Measurements from ENCODE around the gene EYA2. TPM values are rescaled to one million over a fixed set of nuclear protein-coding genes. Genes with fewer than 3 reads are reported as not detected.
A peak's percentile ranks its signal among the peaks of the same experiment; 100 is the strongest.
"Not testable (repeated sequence)": the region's sequence is repeated elsewhere in the genome, so short reads cannot be mapped to it uniquely, and the experiment has no call there.

EYA2 gene
- polyA plus RNA-seq, 3 donors: 0.49 to 0.83 (median 0.75) TPM

DNA sequence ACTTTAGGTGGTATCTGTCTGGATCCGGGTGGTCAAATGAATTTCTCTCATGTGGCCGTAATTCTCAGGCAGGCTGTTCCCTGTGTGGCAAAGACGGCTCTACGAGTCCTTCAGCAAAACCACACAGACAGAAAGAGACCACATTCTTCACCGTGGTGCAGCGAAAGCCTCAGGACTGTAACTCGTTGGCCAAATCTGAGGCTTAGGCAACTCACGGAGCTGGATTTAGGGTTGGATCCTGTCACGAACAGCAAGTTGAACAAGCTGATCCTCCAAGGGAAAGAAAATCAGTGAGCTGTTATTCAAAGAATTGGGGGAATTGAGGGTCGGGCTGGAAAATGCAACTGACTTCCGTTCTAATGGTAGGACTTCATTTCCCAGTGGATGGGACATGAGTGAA lies 294.4 kb downstream of the EYA2 start:
- DNase-seq (ENCODE audit: low read depth in 3 of 3, low spot score in 2 of 3): no peak

DNA sequence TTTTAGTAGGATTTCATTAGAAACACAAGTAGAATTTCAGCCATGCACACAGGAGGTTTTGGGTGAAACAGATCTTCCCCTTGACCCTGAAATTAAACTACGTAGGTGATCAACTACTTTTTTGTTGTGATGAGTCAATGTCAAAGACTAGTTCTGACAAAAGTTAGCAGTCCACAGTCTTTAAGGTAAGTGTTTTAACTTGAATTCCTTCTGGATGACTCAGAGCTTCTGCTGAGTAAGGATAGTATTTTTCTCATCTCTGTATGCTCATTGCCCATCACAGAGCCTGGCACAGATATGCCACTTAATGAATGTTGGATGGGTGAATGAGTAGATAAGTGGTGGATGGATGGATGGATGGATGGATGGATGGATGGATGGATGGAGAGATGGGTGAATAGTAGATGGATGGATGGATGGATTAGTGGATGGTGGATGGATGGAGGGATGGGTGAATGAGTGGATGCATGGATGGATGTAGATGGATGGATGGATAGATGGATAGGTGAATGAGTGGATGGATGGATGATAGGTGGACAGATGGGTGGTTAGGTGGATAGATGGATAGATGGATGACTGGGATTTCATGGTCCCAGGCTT lies 296.5 kb downstream of the EYA2 start:
- no peak for DNase-seq (ENCODE audit: low read depth in 3 of 3, low spot score in 2 of 3)

DNA sequence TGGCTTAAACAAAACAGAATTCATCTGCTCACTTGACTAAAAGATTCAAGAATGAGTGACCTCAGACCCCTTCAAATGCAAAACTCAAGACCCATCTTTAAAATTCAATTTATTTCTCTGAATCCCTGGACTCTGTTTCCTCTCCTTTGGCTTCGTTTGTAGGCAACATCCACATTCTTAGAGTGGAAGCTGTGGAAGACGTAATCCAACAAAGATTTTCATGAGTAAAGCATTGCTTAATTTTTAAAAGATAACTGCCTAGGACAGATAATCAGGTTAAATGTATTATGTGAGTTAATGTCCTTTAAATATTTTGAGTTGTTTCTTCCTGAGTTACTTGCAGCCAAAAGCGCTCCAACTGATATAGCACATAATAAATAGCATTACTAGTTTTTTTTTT lies 297.3 kb downstream of the EYA2 start:
- DNase-seq (ENCODE audit: low read depth in 3 of 3, low spot score in 2 of 3): no peak

DNA sequence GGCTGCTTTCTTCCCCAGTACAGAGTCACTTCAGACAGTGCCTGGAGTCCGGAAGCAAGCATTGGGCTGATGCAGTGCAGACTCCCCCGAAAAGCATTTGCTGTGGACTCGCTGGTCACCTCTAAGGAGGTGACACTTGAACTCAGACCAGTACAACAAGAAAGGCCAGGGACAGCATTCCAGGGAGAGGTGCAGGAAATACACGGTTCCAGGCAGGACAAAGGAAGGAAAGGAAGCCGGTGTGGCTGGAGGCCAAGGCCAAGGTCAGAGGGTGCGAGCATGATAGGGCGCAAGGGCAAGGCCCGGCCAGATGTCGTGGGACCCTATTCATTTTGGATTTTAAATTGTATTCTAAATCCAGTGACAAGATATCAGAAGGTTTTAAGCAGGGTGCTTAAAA lies 300.9 kb downstream of the EYA2 start:
- DNase-seq (ENCODE audit: low read depth in 3 of 3, low spot score in 2 of 3): no peak

DNA sequence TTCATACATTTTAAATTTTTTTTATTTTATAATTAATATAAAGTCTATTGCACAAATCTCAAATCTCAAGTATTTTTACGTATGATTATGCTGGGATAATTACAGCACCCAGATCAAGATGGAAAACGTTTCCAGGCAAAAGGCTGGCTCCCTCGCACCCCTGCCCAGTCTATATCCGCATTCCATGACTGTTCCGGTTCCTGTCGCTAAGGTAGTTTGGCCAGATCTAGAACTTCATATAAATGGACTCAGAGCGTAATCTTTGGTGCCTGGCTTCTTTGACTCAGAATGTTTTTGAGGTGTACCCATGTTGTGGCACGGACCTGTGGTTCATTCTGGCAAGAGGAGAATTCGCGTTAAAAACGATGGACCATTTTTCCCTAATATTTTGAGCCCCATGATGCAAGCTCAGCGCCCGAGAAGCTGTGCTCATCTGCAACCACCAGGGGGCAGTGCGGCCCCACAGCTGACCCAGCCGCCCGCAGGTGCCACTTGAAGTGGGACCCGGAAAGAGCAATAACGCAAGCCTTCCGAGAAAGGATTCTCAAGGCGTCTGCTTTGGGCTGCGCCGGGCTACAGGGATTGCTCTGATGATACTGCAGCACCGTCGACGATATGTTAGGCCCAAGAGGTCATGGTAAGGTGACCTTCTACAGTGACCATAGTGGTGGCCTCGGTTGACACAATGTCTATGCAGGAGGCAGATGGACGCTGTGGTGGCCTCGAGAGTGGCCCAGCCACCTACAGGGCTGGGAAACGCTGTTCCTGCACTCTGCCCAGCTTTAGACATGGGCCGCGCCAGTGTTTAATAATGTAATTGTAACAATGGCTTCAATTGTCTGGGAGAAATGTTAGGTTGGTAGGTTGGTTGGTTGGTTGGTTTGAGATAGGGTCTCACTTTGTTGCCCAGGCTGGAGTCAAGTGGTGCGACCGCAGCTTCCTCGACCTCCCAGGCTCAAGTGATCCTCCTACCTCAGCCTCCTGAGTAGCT lies 301.7 kb downstream of the EYA2 start:
- peak in 2 of 3 donors; percentile 31 to 33 for DNase-seq (ENCODE audit: low read depth in 3 of 3, low spot score in 2 of 3)

DNA sequence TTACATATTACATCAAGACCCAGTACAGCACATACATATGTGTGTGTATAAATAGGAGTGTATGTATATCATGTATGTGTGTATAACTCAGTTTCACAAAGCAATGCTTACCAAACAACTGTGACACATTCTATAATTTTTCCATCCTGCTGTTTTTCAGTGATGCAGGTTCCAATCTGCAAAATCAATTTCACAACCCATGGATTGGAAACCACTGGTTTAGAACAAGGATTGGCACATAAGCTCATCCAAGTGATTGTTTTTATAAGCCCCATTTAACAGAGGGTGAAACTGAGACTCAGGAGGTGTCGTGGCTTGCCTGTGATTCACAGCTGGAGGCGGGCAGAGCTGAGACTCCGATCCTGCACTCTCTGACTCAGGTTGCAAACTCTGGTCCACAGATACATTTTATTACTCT lies 303.6 kb downstream of the EYA2 start:
- DNase-seq (ENCODE audit: low read depth in 3 of 3, low spot score in 2 of 3): no peak

DNA sequence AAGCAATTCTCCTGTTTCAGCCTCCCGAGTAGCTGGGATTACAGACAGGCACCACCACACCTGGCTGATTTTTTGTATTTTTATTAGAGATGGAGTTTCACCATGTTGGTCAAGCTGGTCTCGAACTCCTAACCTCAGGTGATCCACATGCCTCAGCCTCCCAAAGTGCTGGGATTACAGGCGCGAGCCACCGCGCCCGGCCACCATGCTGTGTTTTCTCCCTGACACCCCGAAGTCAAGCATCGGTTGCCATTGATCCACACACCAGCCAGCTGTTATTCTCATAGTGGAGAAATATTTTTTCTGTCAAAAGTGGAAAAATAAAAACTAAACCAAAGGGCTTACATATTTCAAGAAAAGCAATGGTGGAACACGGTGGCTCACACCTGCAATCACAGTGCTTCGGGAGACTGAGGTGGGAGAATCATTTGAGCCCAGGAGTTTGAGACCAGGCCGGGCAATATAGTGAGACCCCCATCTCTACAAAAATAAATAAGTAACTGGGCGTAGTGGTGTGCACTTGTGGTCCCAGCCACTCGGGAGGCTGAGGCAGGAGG lies 304.4 kb downstream of the EYA2 start:
- DNase-seq (ENCODE audit: low read depth in 3 of 3, low spot score in 2 of 3): no peak

DNA sequence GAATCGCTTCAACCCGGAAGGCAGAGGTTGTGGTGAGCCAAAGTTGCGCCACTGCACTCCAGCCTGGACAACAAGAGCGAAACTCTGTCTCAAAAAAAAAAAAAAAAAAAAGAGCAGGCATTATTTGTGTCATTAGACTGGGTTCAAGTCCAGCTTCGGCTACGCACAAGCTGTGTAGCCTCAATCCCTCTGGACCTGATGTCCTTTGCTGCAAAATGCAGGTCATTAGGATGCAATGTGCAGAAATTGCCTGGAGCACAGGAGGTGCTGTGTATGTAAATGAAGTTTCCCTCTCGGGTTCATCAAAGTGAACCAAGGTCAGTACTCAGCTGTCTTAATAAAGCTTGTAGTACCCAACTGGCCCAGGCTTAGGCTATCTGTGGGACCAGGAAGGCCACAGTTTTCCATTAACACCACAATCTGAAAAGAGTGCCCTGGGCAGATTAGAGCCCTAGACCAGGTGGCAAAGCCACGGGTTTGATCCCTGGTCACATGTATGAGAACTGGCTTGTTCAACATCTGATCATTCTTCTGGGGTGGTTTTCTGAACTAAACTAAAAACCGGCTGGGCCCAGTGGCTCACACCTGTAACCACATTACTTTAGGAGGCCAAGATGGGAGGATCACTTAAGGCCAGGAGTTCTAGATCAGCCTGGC lies 306.6 kb downstream of the EYA2 start:
- no peak for DNase-seq (ENCODE audit: low read depth in 3 of 3, low spot score in 2 of 3)

DNA sequence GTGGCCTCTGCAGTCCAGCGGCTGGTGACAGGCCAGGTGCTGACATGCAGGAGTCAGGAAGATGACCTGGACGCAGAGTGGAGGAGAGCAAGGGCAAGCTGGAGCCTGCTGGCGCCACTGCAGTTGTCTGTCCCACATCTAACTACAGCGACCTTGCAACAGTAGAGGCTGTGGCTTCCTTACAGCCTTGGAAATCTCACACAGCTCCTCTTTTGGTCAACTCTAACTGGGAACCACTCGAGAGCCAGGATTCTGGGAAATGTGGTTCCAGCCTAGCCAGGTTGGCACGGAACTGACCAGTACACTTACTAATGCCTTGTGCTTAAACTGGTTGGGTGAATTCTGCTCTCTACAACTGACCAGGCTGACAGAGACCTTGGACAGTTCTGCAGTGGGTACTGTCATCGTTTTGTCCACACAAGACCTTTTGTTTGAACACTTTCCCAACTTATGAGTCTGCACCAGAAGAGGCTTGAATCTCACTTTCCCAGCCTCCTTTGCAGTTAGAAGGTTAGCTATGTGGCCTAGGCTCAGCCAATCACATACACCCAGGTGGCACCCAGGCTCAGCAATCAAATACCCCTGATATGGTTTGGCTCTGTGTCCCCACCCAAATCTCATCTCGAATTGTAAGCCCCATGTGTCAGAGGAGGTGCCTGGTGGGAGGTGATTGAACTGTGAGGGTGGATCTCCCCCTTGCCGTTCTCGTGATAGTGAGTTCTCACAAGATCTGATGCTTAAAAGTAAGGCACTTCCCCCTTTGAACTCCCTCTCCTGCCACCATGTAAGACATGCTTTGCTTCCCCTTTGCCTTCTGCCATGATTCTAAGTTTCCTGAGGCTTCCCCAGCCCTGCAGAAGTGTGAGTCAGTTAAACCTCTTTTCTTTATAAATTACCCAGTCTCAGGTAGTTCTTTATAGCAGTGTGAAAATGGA lies 308.4 kb downstream of the EYA2 start:
- DNase-seq (ENCODE audit: low read depth in 3 of 3, low spot score in 2 of 3): no peak

DNA sequence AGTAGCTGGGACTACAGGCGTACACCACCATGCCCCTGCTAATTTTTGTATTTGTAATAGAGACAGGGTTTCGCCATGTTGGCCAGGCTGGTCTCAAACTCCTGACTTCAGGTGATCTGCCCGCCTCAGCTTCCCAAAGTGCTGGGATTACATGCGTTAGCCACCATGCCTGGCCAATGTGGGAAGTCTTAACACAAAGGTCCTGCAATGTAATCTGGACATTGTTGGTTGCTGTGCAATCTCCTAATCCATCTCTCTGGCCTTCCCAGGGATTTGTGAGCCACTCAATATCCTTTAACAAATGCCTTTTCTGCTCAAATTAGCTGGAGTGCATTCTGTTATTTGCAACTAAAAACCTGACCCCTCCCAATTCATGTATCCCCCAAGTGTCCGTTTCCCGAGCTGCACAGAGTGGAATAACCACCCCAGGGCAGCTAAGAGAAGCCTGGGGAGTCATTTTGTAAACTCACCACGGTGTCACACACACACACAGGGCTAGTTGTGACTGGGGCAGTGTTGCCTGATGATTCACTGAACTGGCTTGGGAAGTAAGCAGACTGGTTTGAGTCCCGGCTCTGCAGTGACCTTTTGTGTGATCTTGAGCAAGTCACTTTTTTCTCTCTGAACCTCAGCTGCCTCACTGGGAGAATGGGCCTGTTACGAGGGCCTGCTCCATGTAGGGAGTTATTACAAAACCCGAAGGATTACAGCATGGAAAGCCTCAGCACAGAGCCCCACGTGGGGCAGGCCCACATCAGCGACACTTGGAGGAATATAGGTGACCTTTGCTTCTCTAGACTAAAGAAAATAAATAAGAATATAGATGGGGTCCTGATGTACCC lies 309.6 kb downstream of the EYA2 start:
- DNase-seq (ENCODE audit: low read depth in 3 of 3, low spot score in 2 of 3): no peak

DNA sequence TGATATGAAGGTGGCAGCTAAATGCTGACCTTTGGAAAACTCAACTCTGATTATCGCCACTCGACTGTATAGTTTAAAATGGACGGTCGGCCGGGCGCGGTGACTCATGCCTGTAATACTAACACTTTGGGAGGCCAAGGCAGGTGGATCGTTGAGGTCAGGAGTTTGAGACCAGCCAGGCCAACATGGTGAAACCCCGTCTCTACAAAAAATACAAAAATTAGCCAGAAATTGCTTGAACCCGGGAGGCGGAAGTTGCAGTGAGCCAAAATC lies 310.1 kb downstream of the EYA2 start:
- not testable (repeated sequence) for DNase-seq (ENCODE audit: low read depth in 3 of 3, low spot score in 2 of 3)

DNA sequence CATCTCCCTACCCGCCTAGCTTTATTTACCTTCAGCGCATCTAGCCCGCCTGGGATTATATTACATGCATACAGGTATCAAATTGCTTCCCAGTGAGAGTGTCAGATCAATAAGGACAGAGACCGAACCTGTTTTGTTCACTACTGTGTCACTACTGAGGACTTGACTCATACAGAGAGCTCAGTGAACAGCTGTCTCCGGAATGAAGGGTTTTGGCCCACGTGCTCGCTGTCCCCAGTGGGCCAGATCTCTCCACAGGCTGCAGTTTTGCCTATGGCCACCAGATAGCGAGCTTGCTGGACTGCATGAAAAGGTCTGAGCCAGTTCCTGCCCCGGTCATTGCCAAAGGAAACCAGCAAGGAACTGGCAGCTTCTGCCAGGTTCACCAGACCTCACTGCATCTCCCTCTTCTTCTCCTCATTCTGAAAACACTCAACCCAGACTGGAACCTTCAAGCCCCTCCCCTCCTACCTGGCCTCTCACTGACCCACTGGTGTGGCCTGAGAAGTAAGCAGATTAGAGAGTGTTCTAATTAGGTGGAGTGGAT lies 311.0 kb downstream of the EYA2 start:
- no peak for DNase-seq (ENCODE audit: low read depth in 3 of 3, low spot score in 2 of 3)

DNA sequence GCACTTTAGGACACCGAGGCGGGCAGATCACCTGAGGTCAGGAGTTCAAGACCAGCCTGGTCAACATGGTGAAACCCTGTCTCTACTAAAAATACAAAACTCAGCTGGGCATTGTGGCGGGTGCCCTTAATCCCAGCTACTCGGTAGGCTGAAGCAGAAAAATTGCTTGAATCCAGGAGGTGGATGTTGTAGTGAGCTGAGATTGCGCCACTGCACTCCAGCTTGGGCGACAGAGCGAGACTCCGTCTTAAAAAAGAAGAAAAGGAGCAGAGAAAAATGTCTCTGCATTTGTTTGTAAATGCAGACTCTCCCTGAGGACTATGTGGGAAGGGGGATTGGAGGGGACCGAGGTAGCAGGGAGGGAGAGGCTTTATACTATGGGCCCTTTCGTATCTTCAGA lies 311.9 kb downstream of the EYA2 start:
- DNase-seq (ENCODE audit: low read depth in 3 of 3, low spot score in 2 of 3): not testable (repeated sequence)

DNA sequence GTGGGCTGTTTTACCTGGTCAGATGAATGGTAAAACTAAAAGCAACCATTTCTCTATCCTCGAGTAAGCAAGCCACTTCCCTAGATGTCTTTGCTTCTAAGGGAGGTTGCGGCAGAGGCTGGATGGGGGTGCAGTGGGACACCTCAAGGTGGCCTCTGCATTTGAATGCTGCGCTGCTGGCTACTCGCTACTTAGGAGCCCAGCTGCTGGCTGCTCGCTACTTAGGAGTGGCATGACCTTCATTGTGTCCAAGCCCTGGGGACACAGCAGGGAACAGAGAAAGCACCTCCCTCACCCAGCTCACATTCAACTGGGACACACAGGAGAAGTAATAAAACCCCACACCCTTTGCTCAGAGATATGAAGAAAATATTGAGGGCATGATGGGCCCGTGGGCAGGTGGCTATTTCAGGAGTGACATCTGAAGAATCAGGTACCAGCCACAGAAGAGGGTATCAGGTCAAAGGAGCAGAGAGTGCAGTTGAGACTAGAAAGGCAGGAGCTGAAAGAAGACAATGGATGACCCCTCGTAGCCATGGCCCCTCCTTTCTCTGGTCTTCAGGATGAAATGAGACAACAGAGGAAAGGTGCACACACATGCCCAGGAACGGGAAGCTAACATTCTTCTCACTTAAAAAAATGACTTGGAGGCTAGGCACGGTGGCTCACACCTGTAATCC lies 312.5 kb downstream of the EYA2 start:
- DNase-seq (ENCODE audit: low read depth in 3 of 3, low spot score in 2 of 3): no peak

DNA sequence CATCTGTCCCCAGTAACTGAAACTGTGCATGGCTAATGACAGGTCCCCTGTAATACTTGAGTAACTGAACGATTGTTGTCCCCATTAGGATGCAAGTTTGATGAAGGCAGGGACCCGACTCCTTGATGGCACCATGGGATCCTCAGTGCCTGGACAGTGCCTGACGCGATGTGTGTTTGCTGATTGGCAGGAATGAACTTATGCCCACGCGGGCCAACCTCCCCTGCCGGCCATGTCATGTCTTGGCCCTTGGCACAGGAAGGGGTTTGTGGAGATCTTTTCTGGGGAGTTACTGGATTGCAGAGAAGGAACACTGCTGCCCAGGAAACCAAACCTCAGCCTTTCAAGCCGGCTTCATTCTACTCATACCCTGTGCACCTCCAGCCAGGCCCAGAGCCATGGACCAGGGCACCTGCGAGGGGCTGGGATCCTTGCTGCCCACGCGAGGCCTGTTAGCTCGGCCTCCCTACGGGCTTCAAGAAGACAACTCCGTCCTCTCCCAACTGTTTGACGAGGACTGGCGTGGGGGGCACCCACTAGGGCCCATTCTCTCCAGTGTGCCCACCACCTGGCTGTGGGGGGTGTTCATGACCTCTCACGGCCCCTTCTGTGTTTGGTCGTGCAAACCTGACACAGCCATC lies 314.0 kb downstream of the EYA2 start:
- no peak for DNase-seq (ENCODE audit: low read depth in 3 of 3, low spot score in 2 of 3)

DNA sequence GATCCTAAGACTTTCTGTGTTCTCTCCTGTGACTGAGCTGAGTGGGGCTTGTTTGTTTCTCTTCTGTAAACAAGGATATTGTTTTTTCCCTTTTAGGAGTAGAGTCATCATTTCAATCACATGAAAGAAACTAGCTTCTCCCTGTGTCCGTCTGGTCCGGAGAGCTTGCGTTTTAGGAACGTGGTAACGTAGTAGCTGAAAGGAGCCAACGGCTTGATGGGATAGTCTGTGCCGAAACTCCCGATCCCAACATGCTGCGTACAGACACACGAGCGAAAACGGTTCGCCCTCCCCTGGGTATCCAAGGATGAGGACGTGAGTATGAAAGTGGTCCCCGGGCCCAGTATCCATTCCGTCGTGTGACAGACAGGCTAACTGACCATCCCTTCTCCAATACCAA lies 315.3 kb downstream of the EYA2 start:
- DNase-seq (ENCODE audit: low read depth in 3 of 3, low spot score in 2 of 3): no peak

DNA sequence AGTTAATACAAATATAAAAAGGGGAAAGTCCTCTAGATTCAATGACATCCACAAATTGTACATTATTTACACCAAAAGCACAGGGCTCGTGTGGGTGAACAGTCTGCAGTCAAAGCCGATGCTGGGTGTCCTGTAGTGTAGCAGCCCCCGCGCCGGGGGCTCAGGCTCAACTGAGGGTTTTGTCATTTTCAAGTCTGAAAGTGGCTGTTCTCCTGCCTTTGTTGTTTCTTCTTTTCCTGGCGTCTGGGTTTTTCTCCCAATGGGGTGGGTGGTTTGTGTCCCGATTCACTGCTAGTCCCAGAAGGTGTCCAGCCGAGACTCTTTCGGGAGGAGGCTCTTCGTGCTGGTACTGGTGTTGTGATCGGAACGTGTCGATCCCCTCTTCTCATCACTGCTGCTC lies 315.8 kb downstream of the EYA2 start:
- DNase-seq (ENCODE audit: low read depth in 3 of 3, low spot score in 2 of 3): no peak

DNA sequence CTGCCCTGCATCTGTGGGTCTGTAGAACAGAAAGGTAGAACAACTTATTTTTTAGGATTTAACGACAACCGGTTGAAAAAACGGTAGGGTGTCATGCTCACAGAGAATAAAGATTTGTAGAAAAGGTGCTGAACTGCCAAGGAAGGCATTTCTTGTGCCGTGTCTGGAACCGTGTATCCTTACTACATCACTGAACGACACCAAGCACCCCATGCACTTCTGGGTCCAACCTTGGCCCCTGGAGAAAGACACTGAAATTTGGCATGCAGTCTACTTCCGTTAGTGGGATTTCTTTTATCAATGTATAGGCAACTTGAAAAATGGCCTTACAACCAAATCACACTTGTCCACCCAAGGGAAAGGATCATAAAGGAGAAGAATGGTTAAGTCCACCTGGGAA lies 316.4 kb downstream of the EYA2 start:
- no peak for DNase-seq (ENCODE audit: low read depth in 3 of 3, low spot score in 2 of 3)
